IMR-90 (cell line): ENCODE results near the gene TBC1D10A. TPM values are rescaled to one million over a fixed set of nuclear protein-coding genes. Genes with fewer than 3 reads are reported as not detected.

Experiments used
- ATAC-seq: fragments of 200-7000 bp; cut with Tn5 transposase; 2 replicates; pipeline ENCODE4 v1.9.1; 2020; ENCODE audit warnings: low read depth, mild to moderate bottlenecking, moderate library complexity
- BruUV-seq: library from RNA; stranded (reverse); fragments of 400-500 nt; replicated peaks from 2 replicates; lab custom pipeline; 2021; lab: Mats Ljungman, UMichigan
- CTCF ChIA-PET: fragments of 300-600 bp; formaldehyde crosslinking; extraction: SDS; loops from one replicate; lab custom pipeline; 2021; ENCODE audit warnings: antibody characterized with exemption; lab: Yijun Ruan, JAX
- POLR2A ChIA-PET: fragments of 300-600 bp; sonication (Branson Sonifier 250); formaldehyde crosslinking; loops from one replicate; lab custom pipeline; 2022; ENCODE audit warnings: antibody characterized with exemption; ENCODE audit not compliant: unreplicated experiment; lab: Charles Lee
- DNase-seq: peaks from one replicate; pipeline ENCODE4 v3.0.0; 2013
- H2AFZ ChIP-seq: replicated peaks from 2 replicates; pipeline ENCODE3; 2013; ENCODE audit warnings: low read length, mild to moderate bottlenecking; ENCODE audit not compliant: poor library complexity
- H2AK5ac ChIP-seq: 2 replicates; pipeline ENCODE4 v1.6.1; 2013; ENCODE audit warnings: low read depth, low read length, inconsistent platforms
- H2AK9ac ChIP-seq: replicated peaks from 2 replicates; pipeline ENCODE3; 2013; ENCODE audit warnings: mild to moderate bottlenecking, low read depth, low read length, moderate library complexity; ENCODE audit not compliant: poor library complexity
- H2BK120ac ChIP-seq: 2 replicates; pipeline ENCODE4 v1.6.1; 2013; ENCODE audit warnings: low read depth, low read length, inconsistent platforms
- H2BK15ac ChIP-seq: 3 replicates; pipeline ENCODE4 v1.6.1; 2013; ENCODE audit warnings: low read depth, low read length, inconsistent platforms
- H2BK20ac ChIP-seq: 2 replicates; pipeline ENCODE4 v1.6.1; 2013; ENCODE audit warnings: low read depth, mild to moderate bottlenecking, inconsistent platforms, low read length, moderate library complexity
- H2BK5ac ChIP-seq: 2 replicates; pipeline ENCODE4 v1.6.1; 2013; ENCODE audit warnings: mild to moderate bottlenecking, low read depth, low read length, inconsistent platforms; ENCODE audit not compliant: poor library complexity, severe bottlenecking
- H3K14ac ChIP-seq: replicated peaks from 2 replicates; pipeline ENCODE4 v1.6.1; 2013; ENCODE audit warnings: low read depth, low read length, inconsistent platforms
- H3K18ac ChIP-seq: 2 replicates; pipeline ENCODE4 v1.6.1; 2013; ENCODE audit warnings: low read depth, low read length, control low read depth
- H3K23ac ChIP-seq: 2 replicates; pipeline ENCODE4 v1.6.1; 2013; ENCODE audit warnings: low read depth, low read length, inconsistent platforms
- H3K27ac ChIP-seq: 2 replicates; pipeline ENCODE4 v1.5.1; 2013; ENCODE audit warnings: mild to moderate bottlenecking, control low read depth, low read length; ENCODE audit not compliant: insufficient read depth
- H3K27me3 ChIP-seq: 2 replicates; pipeline ENCODE4 v1.6.1; 2013; ENCODE audit warnings: low read length; ENCODE audit not compliant: control insufficient read depth, insufficient read depth
- H3K36me3 ChIP-seq: 2 replicates; pipeline ENCODE4 v1.6.1; 2013; ENCODE audit warnings: low read length, mixed read lengths; ENCODE audit not compliant: control insufficient read depth, insufficient read depth
- H3K4ac ChIP-seq: 2 replicates; pipeline ENCODE4 v1.6.1; 2013; ENCODE audit warnings: low read depth, low read length, inconsistent platforms
- H3K4me1 ChIP-seq: 2 replicates; pipeline ENCODE4 v1.6.1; 2013; ENCODE audit warnings: low read length, mixed read lengths; ENCODE audit not compliant: control insufficient read depth, insufficient read depth
- H3K4me2 ChIP-seq: 2 replicates; pipeline ENCODE4 v1.6.1; 2013; ENCODE audit warnings: low read depth, mild to moderate bottlenecking, control low read depth, low read length, moderate library complexity
- H3K4me3 ChIP-seq: 2 replicates; pipeline ENCODE4 v1.5.1; 2013; ENCODE audit warnings: low read depth, mild to moderate bottlenecking, control low read depth, low read length, moderate library complexity; ENCODE audit not compliant: insufficient read depth
- H3K56ac ChIP-seq: 2 replicates; pipeline ENCODE4 v1.6.1; 2013; ENCODE audit warnings: low read length, inconsistent platforms; ENCODE audit not compliant: insufficient read depth; ENCODE audit errors: extremely low read depth
- H3K79me1 ChIP-seq, 2 experiments: 2 replicates each; pipeline ENCODE4 v1.6.1; 2013; ENCODE audit warnings: low read length in 2 of 2, inconsistent platforms in 1 of 2, low read depth in 1 of 2
- H3K9ac ChIP-seq: 2 replicates; pipeline ENCODE4 v1.6.1; 2013; ENCODE audit warnings: low read depth, low read length, control low read depth
- H3K9me1 ChIP-seq: 2 replicates; pipeline ENCODE4 v1.6.1; 2013; ENCODE audit warnings: low read length, inconsistent platforms; ENCODE audit not compliant: insufficient read depth
- H3K9me3 ChIP-seq: 2 replicates; pipeline ENCODE4 v1.6.1; 2013; ENCODE audit warnings: low read length; ENCODE audit not compliant: control insufficient read depth, insufficient read depth
- H4K20me1 ChIP-seq: 2 replicates; pipeline ENCODE4 v1.6.1; 2013; ENCODE audit warnings: low read length, inconsistent platforms; ENCODE audit not compliant: insufficient read depth
- H4K5ac ChIP-seq: 2 replicates; pipeline ENCODE4 v1.6.1; 2013; ENCODE audit warnings: mild to moderate bottlenecking, low read depth, low read length, control low read depth
- H4K8ac ChIP-seq, 2 experiments: 2 replicates each; pipeline ENCODE4 v1.6.1; 2013; ENCODE audit warnings: low read depth in 2 of 2, low read length in 2 of 2, control low read depth in 1 of 2, inconsistent platforms in 1 of 2
- H4K91ac ChIP-seq: 2 replicates; pipeline ENCODE4 v1.6.1; 2013; ENCODE audit warnings: low read depth, low read length, inconsistent platforms; ENCODE audit not compliant: insufficient read depth
- CEBPB ChIP-seq: IDR thresholded peaks from 2 replicates; pipeline ENCODE4 v1.6.1; 2012; ENCODE audit warnings: low read depth, low read length, improper control_type of control experiment
- CHD1 ChIP-seq: IDR thresholded peaks from 2 replicates; pipeline ENCODE4 v1.6.1; 2012; ENCODE audit warnings: low read depth, low read length, improper control_type of control experiment
- ELK1 ChIP-seq: fragments of 150-350 bp; IDR thresholded peaks from 2 replicates; pipeline ENCODE4 v1.6.1; 2016; ENCODE audit warnings: low read depth, mild to moderate bottlenecking, low read length, moderate library complexity, borderline replicate concordance
- MAFK ChIP-seq: IDR thresholded peaks from 2 replicates; pipeline ENCODE4 v1.6.1; 2012; ENCODE audit warnings: low read depth, low read length, improper control_type of control experiment
- MAZ ChIP-seq: IDR thresholded peaks from 2 replicates; pipeline ENCODE4 v1.6.1; 2012; ENCODE audit warnings: low read depth, mild to moderate bottlenecking, low read length, improper control_type of control experiment, moderate library complexity, borderline replicate concordance
- POLR2A ChIP-seq: IDR thresholded peaks from 2 replicates; pipeline ENCODE4 v1.6.1; 2012; ENCODE audit warnings: mild to moderate bottlenecking, low read depth, low read length
- SMC3 ChIP-seq: fragments of 150-350 bp; IDR thresholded peaks from 2 replicates; pipeline ENCODE4 v1.6.1; 2016; ENCODE audit warnings: low read depth, mild to moderate bottlenecking, antibody characterized with exemption, low read length, moderate library complexity
- WGBS, 2 experiments: methylation state at CpG; one replicate each; pipeline versions ENCODE4 v1.1.5 to v1.1.7; 2013; ENCODE audit warnings: missing lambda C conversion rate in 2 of 2; ENCODE audit not compliant: insufficient read length in 1 of 2; ENCODE audit errors: extremely low coverage in 2 of 2; 5-methylcytosine and 5-hydroxymethylcytosine counted together
- dilution Hi-C: fragments of 300-500 bp; cut with HindIII; formaldehyde crosslinking; loops from one replicate; pipeline ENCODE4 v1.14.3; 2018; ENCODE audit warnings: low sequenced_read_pairs; ENCODE audit not compliant: unreplicated experiment
- in situ Hi-C: fragments of 300-500 bp; cut with MboI; formaldehyde crosslinking; loops from 3 replicates; pipeline ENCODE4 v1.14.3; 2019; ENCODE audit warnings: low sequenced_read_pairs, inconsistent platforms, mixed read lengths
- intact Hi-C: fragments of 100-400 bp; cut with micrococcal nuclease; formaldehyde crosslinking; loops from 2 replicates; pipeline ENCODE4 v1.10.0; 2022
- polyA plus RNA-seq, 3 experiments: library from polyadenylated mRNA; depleted of rRNA; stranded (reverse); fragments of >200 nt; gene quantifications; 2 replicates each; pipeline ENCODE4 v1.2.3, GENCODE V29; 2012; ENCODE audit warnings: low replicate concordance in 1 of 3
- total RNA-seq: library from RNA; depleted of rRNA; stranded (reverse); fragments of >200 nt; gene quantifications from 2 replicates; pipeline ENCODE4 v1.2.3, GENCODE V29; 2012

The TBC1D10A gene
- total and polyA plus RNA-seq, 2 of the 4 experiments (the other 2 are of a cell fraction), result 16.3 to 33.1 TPM

GRCh38 chr22:30340911-30341685 is 14.4 kb upstream of the TBC1D10A start (continued):
- TF ChIP-seq ELK1, result no peak
- TF ChIP-seq POLR2A, result no peak
- TF ChIP-seq MAFK, result no peak
- no peak for TF ChIP-seq CEBPB
- no peak for TF ChIP-seq SMC3

GRCh38 chr22:30338802-30339201 is 12.1 kb upstream of the TBC1D10A start:
- H2BK20ac ChIP-seq, result no peak overlapping the region
- no peak for ATAC-seq
- H2BK120ac ChIP-seq, result no peak overlapping the region
- H3K9ac ChIP-seq, result no peak overlapping the region
- H3K18ac ChIP-seq, result no peak overlapping the region
- DNase-seq, result no peak
- H2AFZ ChIP-seq, result no peak overlapping the region
- ChIA-PET CTCF (no interaction called here), POLR2A (no interaction called here)
- TF ChIP-seq MAZ (no peak), CHD1 (no peak), CEBPB (no peak), MAFK (no peak), SMC3 (no peak)
- H3K27me3 ChIP-seq, result no peaks in the 10 kb centered on the region
- H3K4me2 ChIP-seq, result no peak overlapping the region
- no peak overlapping the region for H4K91ac ChIP-seq
- H3K9me3 ChIP-seq, result no peaks in the 10 kb centered on the region
- no peak overlapping the region for H3K4me3 ChIP-seq
- H2BK15ac ChIP-seq, result no peak overlapping the region
- H3K36me3 ChIP-seq, result peaks cover 91% of the 10 kb centered on the region
- in situ Hi-C loops, result no loop called here
- intact Hi-C loops, result no loop called here
- H3K23ac ChIP-seq, result no peak overlapping the region
- no peak overlapping the region for H2AK5ac ChIP-seq
- dilution Hi-C loops, result no loop called here
- H4K8ac ChIP-seq, result no peak overlapping the region
- no peak overlapping the region for H3K56ac ChIP-seq
- WGBS, 2 experiments, result no CpG with 5 or more reads among the region's 7 CpGs
- no peak overlapping the region for H3K27ac ChIP-seq
- peaks cover 11% of the 10 kb centered on the region for H3K9me1 ChIP-seq
- H3K14ac ChIP-seq, result no peak overlapping the region
- BruUV-seq, result no TSS peak
- H3K4me1 ChIP-seq, result no peaks in the 10 kb centered on the region
- no peak overlapping the region for H2AK9ac ChIP-seq
- H4K5ac ChIP-seq, result no peak overlapping the region
- H3K4ac ChIP-seq, result no peak overlapping the region
- 0 out of 2 replicates have a peak, but pooled peaks cover 3% of the 10 kb centered on the region for H4K20me1 ChIP-seq
- no peak overlapping the region for H2BK5ac ChIP-seq
- H3K79me1 ChIP-seq, result peaks cover 0 to 16% of the 10 kb centered on the region in 2 experiments; a peak in 3 of 4 replicates
